Osteocyte (in vitro differentiated cells): ENCODE data around the gene VAV1. TPM values are rescaled to one million over a fixed set of nuclear protein-coding genes. Genes with fewer than 3 reads are reported as not detected.
A peak's percentile ranks its signal among the peaks of the same experiment; 100 is the strongest.

Source experiments
- DNase-seq: peaks from one replicate; pipeline ENCODE4 v3.0.0; 2021; ENCODE audit warnings: mixed read lengths; ENCODE audit not compliant: unreplicated experiment; ENCODE audit errors: extremely low spot score
- H3K27ac Mint-ChIP-seq: one replicate; pipeline ENCODE4 v1.8.0; 2021; ENCODE audit warnings: mild to moderate bottlenecking, mixed read lengths; ENCODE audit not compliant: unreplicated experiment
- H3K27me3 Mint-ChIP-seq: one replicate; pipeline ENCODE4 v1.8.0; 2021; ENCODE audit warnings: mixed read lengths; ENCODE audit not compliant: unreplicated experiment
- H3K36me3 Mint-ChIP-seq: one replicate; pipeline ENCODE4 v1.8.0; 2021; ENCODE audit warnings: mixed read lengths; ENCODE audit not compliant: unreplicated experiment
- H3K4me1 Mint-ChIP-seq: one replicate; pipeline ENCODE4 v1.8.0; 2021; ENCODE audit warnings: mixed read lengths; ENCODE audit not compliant: unreplicated experiment
- H3K4me3 Mint-ChIP-seq: one replicate; pipeline ENCODE4 v1.8.0; 2021; ENCODE audit warnings: mild to moderate bottlenecking, moderate library complexity, mixed read lengths; ENCODE audit not compliant: unreplicated experiment
- H3K9me3 Mint-ChIP-seq: one replicate; pipeline ENCODE4 v1.8.0; 2021; ENCODE audit warnings: mixed read lengths; ENCODE audit not compliant: unreplicated experiment
- total RNA-seq: library from RNA; stranded (reverse); gene quantifications from 2 replicates; pipeline ENCODE4 v1.2.1, GENCODE V29; 2021
- TF ChIP-seq, protein P1 (sequence below): fragments of 200-600 bp; sonication (generic); IDR thresholded peaks from 2 replicates; pipeline ENCODE4 v1.5.0; 2021; ENCODE audit warnings: antibody characterized with exemption, mild to moderate bottlenecking, moderate library complexity

The VAV1 gene
- total RNA-seq, 1 donor from 2014 or later, result not detected

DNA sequence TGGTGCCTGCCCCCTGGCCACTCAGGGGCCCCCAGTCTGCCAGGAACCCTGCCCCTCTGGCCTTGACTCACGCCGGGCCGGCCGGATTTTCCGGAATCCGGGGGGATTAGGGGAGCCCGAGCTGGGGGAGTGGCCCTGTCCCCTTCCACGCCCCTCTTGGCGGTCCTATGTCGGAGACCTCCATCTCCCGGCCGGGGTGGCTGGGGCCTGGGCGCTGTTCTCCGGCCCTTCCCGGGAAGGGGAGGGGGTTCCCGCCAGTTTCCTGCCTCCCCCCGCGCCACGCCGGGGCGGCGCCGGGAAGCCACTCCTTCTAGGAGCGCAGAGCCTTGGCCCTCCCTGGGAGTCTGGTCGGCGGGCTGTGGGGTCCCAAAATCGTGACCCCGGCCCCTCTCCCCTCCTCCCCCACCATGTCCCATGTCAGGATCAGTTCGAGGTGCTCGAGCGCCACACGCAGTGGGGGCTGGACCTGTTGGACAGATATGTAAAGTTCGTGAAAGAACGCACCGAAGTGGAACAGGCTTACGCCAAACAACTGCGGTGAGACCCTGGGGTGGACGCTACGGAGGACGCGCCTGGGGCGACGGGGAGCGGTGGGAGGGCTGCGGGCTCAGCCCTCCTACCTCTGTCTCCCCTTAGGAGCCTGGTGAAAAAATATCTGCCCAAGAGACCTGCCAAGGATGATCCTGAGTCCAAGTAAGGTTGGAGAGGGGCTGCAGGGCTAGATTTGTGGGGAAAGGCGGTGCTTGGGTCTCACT is 31.7 kb upstream of the VAV1 start:
- peak; percentile 85 for DNase-seq
- no peaks in the 10 kb centered on the region for H3K9me3 Mint-ChIP-seq
- peak overlapping the region; percentile 84 for H3K4me3 Mint-ChIP-seq
- no peaks in the 10 kb centered on the region for H3K27me3 Mint-ChIP-seq
- H3K36me3 Mint-ChIP-seq, result peaks cover 8% of the 10 kb centered on the region
- TF ChIP-seq, protein P1, sequence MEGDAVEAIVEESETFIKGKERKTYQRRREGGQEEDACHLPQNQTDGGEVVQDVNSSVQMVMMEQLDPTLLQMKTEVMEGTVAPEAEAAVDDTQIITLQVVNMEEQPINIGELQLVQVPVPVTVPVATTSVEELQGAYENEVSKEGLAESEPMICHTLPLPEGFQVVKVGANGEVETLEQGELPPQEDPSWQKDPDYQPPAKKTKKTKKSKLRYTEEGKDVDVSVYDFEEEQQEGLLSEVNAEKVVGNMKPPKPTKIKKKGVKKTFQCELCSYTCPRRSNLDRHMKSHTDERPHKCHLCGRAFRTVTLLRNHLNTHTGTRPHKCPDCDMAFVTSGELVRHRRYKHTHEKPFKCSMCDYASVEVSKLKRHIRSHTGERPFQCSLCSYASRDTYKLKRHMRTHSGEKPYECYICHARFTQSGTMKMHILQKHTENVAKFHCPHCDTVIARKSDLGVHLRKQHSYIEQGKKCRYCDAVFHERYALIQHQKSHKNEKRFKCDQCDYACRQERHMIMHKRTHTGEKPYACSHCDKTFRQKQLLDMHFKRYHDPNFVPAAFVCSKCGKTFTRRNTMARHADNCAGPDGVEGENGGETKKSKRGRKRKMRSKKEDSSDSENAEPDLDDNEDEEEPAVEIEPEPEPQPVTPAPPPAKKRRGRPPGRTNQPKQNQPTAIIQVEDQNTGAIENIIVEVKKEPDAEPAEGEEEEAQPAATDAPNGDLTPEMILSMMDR, result no peak
- peak overlapping the region; percentile 76 for H3K27ac Mint-ChIP-seq
- H3K4me1 Mint-ChIP-seq, result peaks cover 72% of the 10 kb centered on the region

DNA sequence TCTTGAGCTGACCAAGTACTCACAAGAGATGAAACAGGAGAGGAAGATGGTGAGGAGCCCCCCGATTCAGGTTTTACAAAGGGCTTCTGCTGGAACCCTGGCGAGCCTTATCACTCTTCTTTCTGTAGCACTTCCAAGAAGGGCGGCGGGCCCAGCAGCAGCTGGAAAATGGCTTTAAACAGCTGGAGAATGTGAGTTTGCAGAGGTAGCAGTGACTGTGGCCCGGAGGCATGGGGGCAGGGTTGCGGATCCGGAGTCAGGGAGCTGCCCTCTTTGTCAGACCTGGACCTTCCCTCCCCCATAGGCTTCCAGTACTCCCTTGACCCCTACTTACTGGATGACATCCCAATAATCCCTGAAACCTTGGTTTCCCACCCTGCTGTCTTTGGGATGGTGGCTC is 29.4 kb upstream of the VAV1 start:
- Mint-ChIP-seq H3K4me3 (peak overlapping the region; percentile 50), H3K4me1 (peaks cover 61% of the 10 kb centered on the region), H3K36me3 (peaks cover 22% of the 10 kb centered on the region), H3K9me3 (no peaks in the 10 kb centered on the region), H3K27ac (peak overlapping the region; percentile 77), H3K27me3 (no peaks in the 10 kb centered on the region)
- DNase-seq, result no peak
- TF ChIP-seq, protein P1, result no peak

- DNase-seq, result no peak
- Mint-ChIP-seq H3K9me3 (no peaks in the 10 kb centered on the region), H3K4me3 (peak overlapping the region; percentile 56), H3K4me1 (peaks cover 53% of the 10 kb centered on the region), H3K36me3 (peaks cover 28% of the 10 kb centered on the region), H3K27me3 (no peaks in the 10 kb centered on the region), H3K27ac (peak overlapping the region; percentile 93)
- TF ChIP-seq, protein P1, result no peak
Observed at GRCh38 chr19:6743714-6744380, 28.7 kb upstream of the VAV1 start.

GRCh38 chr19:6744381-6745301 is 27.9 kb upstream of the VAV1 start:
- TF ChIP-seq, protein P1, result no peak
- Mint-ChIP-seq H3K27ac (peak overlapping the region; percentile 93), H3K36me3 (peaks cover 30% of the 10 kb centered on the region), H3K9me3 (no peaks in the 10 kb centered on the region), H3K4me1 (peaks cover 50% of the 10 kb centered on the region), H3K4me3 (peak overlapping the region; percentile 56), H3K27me3 (no peaks in the 10 kb centered on the region)
- DNase-seq, result peak; percentile 92
